ENCODE measurements around the gene AUTS2.

DNA sequence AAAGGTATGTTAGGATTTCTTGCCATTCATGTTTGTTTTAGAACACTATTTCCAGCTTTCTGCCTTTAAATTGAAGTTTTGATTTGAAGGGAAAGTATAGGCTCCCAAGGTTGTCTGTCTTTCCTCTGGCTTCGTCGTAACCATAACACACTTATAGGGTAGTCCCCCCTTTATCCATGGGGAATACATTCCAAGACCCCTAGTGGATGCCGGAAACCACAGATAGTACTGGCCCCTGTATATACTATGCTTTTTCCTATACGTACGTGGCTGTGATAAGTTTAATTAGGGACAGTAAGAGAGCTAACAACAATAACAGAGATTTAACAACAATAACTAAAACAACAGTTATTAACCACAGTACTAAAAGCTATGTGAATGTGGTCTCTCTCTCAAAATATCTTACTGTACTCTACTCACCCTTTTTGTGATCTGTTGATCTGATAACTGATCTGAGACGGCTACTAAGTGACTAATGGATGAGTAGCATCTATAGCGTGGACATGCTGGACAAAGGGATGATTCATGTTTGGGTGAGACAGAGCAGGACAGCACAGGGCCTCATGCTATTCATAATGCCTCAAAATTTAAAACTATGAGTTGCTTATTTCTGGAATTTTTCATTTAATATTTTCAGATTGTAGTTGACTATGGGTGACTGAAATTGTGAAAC is 273.1 kb downstream of the AUTS2 start:
- TF ChIP-seq POLR2A (IDR thresholded peaks at IDR 0.05; ENCODE audit: low read depth, low read length) (no peak), POLR2AphosphoS5 (IDR thresholded peaks at IDR 0.05; ENCODE audit: low read depth, low read length) (no peak)
